GM12878 (cell line): ENCODE results near the gene CD2BP2. TPM values are rescaled to one million over a fixed set of nuclear protein-coding genes. Genes with fewer than 3 reads are reported as not detected.
"Not testable (repeated sequence)": the region's sequence is repeated elsewhere in the genome, so short reads cannot be mapped to it uniquely, and the experiment has no call there.

ENCODE experiments used
- ATAC-seq: fragments of 200-7000 bp; cut with Tn5 transposase; 3 replicates; pipeline ENCODE4 v1.9.1; 2020; ENCODE audit warnings: mild to moderate bottlenecking, moderate library complexity
- BruUV-seq: library from RNA; stranded (reverse); fragments of 400-500 nt; replicated peaks from 2 replicates; lab custom pipeline; 2021; lab: Mats Ljungman, UMichigan
- CTCF ChIA-PET: fragments of 300-600 bp; sonication (Branson Sonifier 250); formaldehyde crosslinking; extraction: SDS; loops from one replicate; lab custom pipeline; 2021; ENCODE audit warnings: inconsistent platforms; lab: Yijun Ruan, JAX
- POLR2A ChIA-PET: fragments of 350-600 bp; formaldehyde crosslinking; extraction: SDS; loops from one replicate; lab custom pipeline; 2021; ENCODE audit warnings: inconsistent platforms; lab: Charles Lee
- RAD21 ChIA-PET: fragments of 300-600 bp; sonication (Branson Sonifier 250); formaldehyde crosslinking; loops from one replicate; lab custom pipeline; 2023; ENCODE audit warnings: antibody characterized with exemption; ENCODE audit not compliant: unreplicated experiment; lab: Charles Lee
- SMC1A ChIA-PET: fragments of 300-600 bp; sonication (Branson Sonifier 250); formaldehyde crosslinking; loops from one replicate; lab custom pipeline; 2023; ENCODE audit not compliant: unreplicated experiment, uncharacterized antibody; lab: Charles Lee
- DNase-seq: peaks from one replicate; pipeline ENCODE4 v3.0.0-alpha.2; 2011; ENCODE audit warnings: low read depth, low spot score
- FAIRE-seq: peaks from 3 replicates; lab custom pipeline; 2011; peaks lifted over from hg19 to GRCh38; lab: Jason Lieb, UNC
- H2AFZ ChIP-seq: 2 replicates; pipeline ENCODE4 v1.6.0; 2011; ENCODE audit warnings: low read depth, low read length, control low read depth; ENCODE audit not compliant: control insufficient read depth
- H3K27ac ChIP-seq: 2 replicates; pipeline ENCODE4 v1.5.1; 2011; ENCODE audit warnings: control low read depth; ENCODE audit not compliant: control insufficient read depth, insufficient read depth
- H3K27me3 ChIP-seq, 2 experiments: replicated peaks in 1 of 2; 2 replicates each; pipeline versions ENCODE4 v1.6.0 to v1.6.1; 2011; ENCODE audit warnings: low read length in 1 of 2; ENCODE audit not compliant: control insufficient read depth in 2 of 2, insufficient read depth in 2 of 2
- H3K36me3 ChIP-seq, 2 experiments: 2 replicates each; pipeline ENCODE4 v1.5.1; 2011; ENCODE audit warnings: low read length in 1 of 2; ENCODE audit not compliant: control insufficient read depth in 2 of 2, insufficient read depth in 2 of 2
- H3K4me1 ChIP-seq: 2 replicates; pipeline ENCODE4 v1.6.1; 2011; ENCODE audit warnings: mild to moderate bottlenecking, low read length, moderate library complexity, mixed read lengths; ENCODE audit not compliant: control insufficient read depth, insufficient read depth
- H3K4me2 ChIP-seq: 2 replicates; pipeline ENCODE4 v1.6.0; 2011; ENCODE audit warnings: control low read depth; ENCODE audit not compliant: control insufficient read depth, insufficient read depth
- H3K4me3 ChIP-seq: fragments of 200-600 bp; sonication (generic); 2 replicates; pipeline ENCODE4 v1.5.1; 2016
- H3K79me2 ChIP-seq: 2 replicates; pipeline ENCODE4 v1.6.0; 2011; ENCODE audit warnings: low read length; ENCODE audit not compliant: control insufficient read depth, insufficient read depth
- H3K9ac ChIP-seq: 2 replicates; pipeline ENCODE4 v1.8.0; 2011; ENCODE audit warnings: low read length, control low read depth, mixed read lengths; ENCODE audit not compliant: control insufficient read depth, insufficient read depth
- H3K9me3 ChIP-seq: replicated peaks from 3 replicates; pipeline ENCODE4 v1.5.1; 2011; ENCODE audit warnings: mild to moderate bottlenecking, low read length; ENCODE audit not compliant: control insufficient read depth, insufficient read depth
- H4K20me1 ChIP-seq: 2 replicates; pipeline ENCODE4 v1.6.0; 2011; ENCODE audit not compliant: control insufficient read depth, insufficient read depth
- WGBS: methylation state at CpG from one replicate; pipeline ENCODE4 v1.1.6; 2016; ENCODE audit warnings: low lambda C conversion rate; ENCODE audit not compliant: insufficient replicate concordance, insufficient coverage; ENCODE audit errors: missing lambda C conversion rate; 5-methylcytosine and 5-hydroxymethylcytosine counted together
- in situ Hi-C: fragments of 300-500 bp; cut with MboI; formaldehyde crosslinking; loops from 9 replicates; pipeline ENCODE4 v1.14.3; 2018; ENCODE audit warnings: mixed read lengths
- intact Hi-C: fragments of 100-400 bp; cut with micrococcal nuclease; formaldehyde crosslinking; loops from one replicate; pipeline ENCODE4 v1.14.2; 2022; ENCODE audit not compliant: unreplicated experiment
- polyA plus RNA-seq, 11 experiments: library from polyadenylated mRNA; depleted of rRNA in 4 of 11; unstranded in 6 of 11; stranded (reverse) in 5 of 11; fragments of >200 nt; fragmentation: Nextera tagmentation in 4 of 11; fragmentation: Illumina TruSeq in 1 of 11; extraction: Ambion mirVana in 4 of 11; extraction: Trizol in 1 of 11; gene quantifications; 1 replicate in 1 of 11; 2 replicates in 10 of 11; pipeline versions ENCODE4 v1.2.1 to v1.2.3, GENCODE V29; 2011 to 2016; ENCODE audit warnings: inconsistent platforms in 2 of 11, missing spikeins in 2 of 11, low read depth in 1 of 11
- total RNA-seq, 4 experiments: library from RNA; depleted of rRNA in 3 of 4; stranded (reverse); fragments of >200 nt in 3 of 4; fragmentation: Illumina TruSeq in 1 of 4; extraction: Trizol in 1 of 4; gene quantifications; 2 replicates each; pipeline versions ENCODE4 v1.2.1 to v1.2.3, GENCODE V29; 2013 to 2021

The CD2BP2 gene
- total and polyA plus RNA-seq, 10 of the 15 experiments (the other 5 are each of a cell fraction or from before 2014, with no cell fraction given), result 3.3 to 47.9 (median 31.8) TPM

- H3K79me2 ChIP-seq, H3K27me3 ChIP-seq, H3K4me1 ChIP-seq, H3K4me3 ChIP-seq, H3K36me3 ChIP-seq, RAD21 ChIA-PET, CTCF ChIA-PET, FAIRE-seq, DNase-seq, SMC1A ChIA-PET, in situ Hi-C loops, H2AFZ ChIP-seq, H3K9ac ChIP-seq, intact Hi-C loops, POLR2A ChIA-PET, BruUV-seq, H3K9me3 ChIP-seq, H4K20me1 ChIP-seq, H3K4me2 ChIP-seq, H3K27ac ChIP-seq, ATAC-seq: not testable (repeated sequence)
- 100% methylated on average over 2 of the region's 4 CpGs for WGBS
These were observed 44.2 kb downstream of the CD2BP2 start for GRCh38 chr16:30310937-30311336.

GRCh38 chr16:30309255-30309654 is 45.9 kb downstream of the CD2BP2 start:
- CTCF ChIA-PET, H3K4me3 ChIP-seq, in situ Hi-C loops, DNase-seq, H3K36me3 ChIP-seq, RAD21 ChIA-PET, SMC1A ChIA-PET, H4K20me1 ChIP-seq, H2AFZ ChIP-seq, H3K27me3 ChIP-seq, FAIRE-seq, ATAC-seq, H3K9me3 ChIP-seq, H3K27ac ChIP-seq, intact Hi-C loops, POLR2A ChIA-PET, BruUV-seq, H3K9ac ChIP-seq, H3K79me2 ChIP-seq, H3K4me1 ChIP-seq: not testable (repeated sequence)
- 41% methylated on average over 5 of the region's 5 CpGs for WGBS
- 0 out of 2 replicates have a peak overlapping the region, but pooled peaks have one; percentile 25 for H3K4me2 ChIP-seq

Other genes with a start within 250 kb of the CD2BP2 start
Only the 7 nearest of the 20 such genes appear.
- gene TBC1D10B, start 15.2 kb upstream of the CD2BP2 start, total RNA-seq (2014; rRNA removed), result 19.5 and 25.5 TPM in 2 replicates
- gene TBC1D10B, start 15.2 kb upstream of the CD2BP2 start, total RNA-seq (2014; rRNA removed; fragmentation: Illumina TruSeq; extraction: Trizol), result 11.5 TPM in 2 replicates
- gene TBC1D10B, start 15.2 kb upstream of the CD2BP2 start, total RNA-seq (2021), result 44.0 and 51.2 TPM in 2 replicates
- 6.4 and 11.4 TPM in 2 replicates for gene TBC1D10B, start 15.2 kb upstream of the CD2BP2 start, polyA plus RNA-seq (2011; rRNA removed)
- gene TBC1D10B, start 15.2 kb upstream of the CD2BP2 start, polyA plus RNA-seq (2014; fragmentation: Illumina TruSeq; extraction: Trizol), result 15.7 and 19.0 TPM in 2 replicates
- gene TBC1D10B, start 15.2 kb upstream of the CD2BP2 start, polyA plus RNA-seq (2014; fragmentation: Nextera tagmentation; extraction: Ambion mirVana), result 1 to 10 TPM; 2.2 to 4.4 TPM
- gene TBC1D10B, start 15.2 kb upstream of the CD2BP2 start, polyA plus RNA-seq (2014; rRNA removed), result 26.2 and 30.7 TPM in 2 replicates
- 10 to 100 TPM in 1 of 2 experiments, 1 to 10 TPM in 1; 6.9 to 11.6 TPM for gene TBC1D10B, start 15.2 kb upstream of the CD2BP2 start, polyA plus RNA-seq (2016; fragmentation: Nextera tagmentation; extraction: Ambion mirVana)
- not detected in 2 replicates for gene MYL11, start 19.5 kb upstream of the CD2BP2 start, total RNA-seq (2014; rRNA removed)
- gene MYL11, start 19.5 kb upstream of the CD2BP2 start, total RNA-seq (2014; rRNA removed; fragmentation: Illumina TruSeq; extraction: Trizol), result not detected in 2 replicates
- gene MYL11, start 19.5 kb upstream of the CD2BP2 start, total RNA-seq (2021), result not detected in 2 replicates
- 0.61 TPM in 1 of 2 replicates, not detected in the other for gene MYL11, start 19.5 kb upstream of the CD2BP2 start, polyA plus RNA-seq (2011; rRNA removed)
- gene MYL11, start 19.5 kb upstream of the CD2BP2 start, polyA plus RNA-seq (2014; fragmentation: Illumina TruSeq; extraction: Trizol), result 1.2 TPM in 1 of 2 replicates, not detected in the other
- gene MYL11, start 19.5 kb upstream of the CD2BP2 start, polyA plus RNA-seq (2014; fragmentation: Nextera tagmentation; extraction: Ambion mirVana), result under 1 TPM in 1 of 2 experiments, not detected in 1; 0.79 TPM
- gene MYL11, start 19.5 kb upstream of the CD2BP2 start, polyA plus RNA-seq (2014; rRNA removed), result 0.19 and 2.5 TPM in 2 replicates
- gene MYL11, start 19.5 kb upstream of the CD2BP2 start, polyA plus RNA-seq (2016; fragmentation: Nextera tagmentation; extraction: Ambion mirVana), result under 1 TPM in 1 of 2 experiments, not detected in 1; 0.33 TPM
- 85.4 and 89.7 TPM in 2 replicates for gene SEPTIN1, start 27.3 kb upstream of the CD2BP2 start, total RNA-seq (2014; rRNA removed)
- 47.7 and 52.6 TPM in 2 replicates for gene SEPTIN1, start 27.3 kb upstream of the CD2BP2 start, total RNA-seq (2014; rRNA removed; fragmentation: Illumina TruSeq; extraction: Trizol)
- gene SEPTIN1, start 27.3 kb upstream of the CD2BP2 start, total RNA-seq (2021), result 124 and 125 TPM in 2 replicates
- gene SEPTIN1, start 27.3 kb upstream of the CD2BP2 start, polyA plus RNA-seq (2011; rRNA removed), result 42.5 and 62.5 TPM in 2 replicates
- 85.0 and 130 TPM in 2 replicates for gene SEPTIN1, start 27.3 kb upstream of the CD2BP2 start, polyA plus RNA-seq (2014; fragmentation: Illumina TruSeq; extraction: Trizol)
- 10 to 100 TPM in 1 of 2 experiments, 1 to 10 TPM in 1; 2.8 to 16.0 TPM for gene SEPTIN1, start 27.3 kb upstream of the CD2BP2 start, polyA plus RNA-seq (2014; fragmentation: Nextera tagmentation; extraction: Ambion mirVana)
- 98.4 and 124 TPM in 2 replicates for gene SEPTIN1, start 27.3 kb upstream of the CD2BP2 start, polyA plus RNA-seq (2014; rRNA removed)
- gene SEPTIN1, start 27.3 kb upstream of the CD2BP2 start, polyA plus RNA-seq (2016; fragmentation: Nextera tagmentation; extraction: Ambion mirVana), result 100 to 1,000 TPM; 147 to 153 TPM
- gene ZNF48, start 40.1 kb upstream of the CD2BP2 start, total RNA-seq (2014; rRNA removed), result 10.5 and 10.6 TPM in 2 replicates
- gene ZNF48, start 40.1 kb upstream of the CD2BP2 start, total RNA-seq (2014; rRNA removed; fragmentation: Illumina TruSeq; extraction: Trizol), result 6.4 and 6.6 TPM in 2 replicates
- gene ZNF48, start 40.1 kb upstream of the CD2BP2 start, total RNA-seq (2021), result 11.1 and 12.0 TPM in 2 replicates
- gene ZNF48, start 40.1 kb upstream of the CD2BP2 start, polyA plus RNA-seq (2011; rRNA removed), result 3.2 and 4.0 TPM in 2 replicates
- 1.3 and 4.5 TPM in 2 replicates for gene ZNF48, start 40.1 kb upstream of the CD2BP2 start, polyA plus RNA-seq (2014; fragmentation: Illumina TruSeq; extraction: Trizol)
- gene ZNF48, start 40.1 kb upstream of the CD2BP2 start, polyA plus RNA-seq (2014; fragmentation: Nextera tagmentation; extraction: Ambion mirVana), result 1 to 10 TPM in 1 of 2 experiments, under 1 TPM in 1; 0.14 to 1.0 TPM
- gene ZNF48, start 40.1 kb upstream of the CD2BP2 start, polyA plus RNA-seq (2014; rRNA removed), result 7.0 and 8.6 TPM in 2 replicates
- gene ZNF48, start 40.1 kb upstream of the CD2BP2 start, polyA plus RNA-seq (2016; fragmentation: Nextera tagmentation; extraction: Ambion mirVana), result 1 to 10 TPM in 1 of 2 experiments, under 1 TPM in 1; 0.88 to 1.2 TPM
- 4.9 and 6.2 TPM in 2 replicates for gene ZNF771, start 52.3 kb upstream of the CD2BP2 start, total RNA-seq (2014; rRNA removed)
- gene ZNF771, start 52.3 kb upstream of the CD2BP2 start, total RNA-seq (2014; rRNA removed; fragmentation: Illumina TruSeq; extraction: Trizol), result 1.7 and 2.2 TPM in 2 replicates
- gene ZNF771, start 52.3 kb upstream of the CD2BP2 start, total RNA-seq (2021), result 5.2 and 5.4 TPM in 2 replicates
- gene ZNF771, start 52.3 kb upstream of the CD2BP2 start, polyA plus RNA-seq (2011; rRNA removed), result 1.9 and 2.3 TPM in 2 replicates
- gene ZNF771, start 52.3 kb upstream of the CD2BP2 start, polyA plus RNA-seq (2014; fragmentation: Illumina TruSeq; extraction: Trizol), result 0.62 and 1.0 TPM in 2 replicates
- gene ZNF771, start 52.3 kb upstream of the CD2BP2 start, polyA plus RNA-seq (2014; fragmentation: Nextera tagmentation; extraction: Ambion mirVana), result 1 to 10 TPM in 1 of 2 experiments, under 1 TPM in 1; 0.98 to 2.0 TPM
- gene ZNF771, start 52.3 kb upstream of the CD2BP2 start, polyA plus RNA-seq (2014; rRNA removed), result 5.1 and 6.9 TPM in 2 replicates
- gene ZNF771, start 52.3 kb upstream of the CD2BP2 start, polyA plus RNA-seq (2016; fragmentation: Nextera tagmentation; extraction: Ambion mirVana), result 1 to 10 TPM; 5.7 to 7.6 TPM
- gene DCTPP1, start 74.7 kb upstream of the CD2BP2 start, total RNA-seq (2014; rRNA removed), result 82.2 and 93.4 TPM in 2 replicates
- gene DCTPP1, start 74.7 kb upstream of the CD2BP2 start, total RNA-seq (2014; rRNA removed; fragmentation: Illumina TruSeq; extraction: Trizol), result 64.3 and 72.1 TPM in 2 replicates
- gene DCTPP1, start 74.7 kb upstream of the CD2BP2 start, total RNA-seq (2021), result 151 and 157 TPM in 2 replicates
- 142 and 183 TPM in 2 replicates for gene DCTPP1, start 74.7 kb upstream of the CD2BP2 start, polyA plus RNA-seq (2011; rRNA removed)
- gene DCTPP1, start 74.7 kb upstream of the CD2BP2 start, polyA plus RNA-seq (2014; fragmentation: Illumina TruSeq; extraction: Trizol), result 88.1 and 117 TPM in 2 replicates
- 100 to 1,000 TPM in 1 of 2 experiments, 10 to 100 TPM in 1; 76.6 to 162 TPM for gene DCTPP1, start 74.7 kb upstream of the CD2BP2 start, polyA plus RNA-seq (2014; fragmentation: Nextera tagmentation; extraction: Ambion mirVana)
- 173 and 179 TPM in 2 replicates for gene DCTPP1, start 74.7 kb upstream of the CD2BP2 start, polyA plus RNA-seq (2014; rRNA removed)
- gene DCTPP1, start 74.7 kb upstream of the CD2BP2 start, polyA plus RNA-seq (2016; fragmentation: Nextera tagmentation; extraction: Ambion mirVana), result 100 to 1,000 TPM; 255 to 266 TPM
- gene SEPHS2, start 90.6 kb upstream of the CD2BP2 start, total RNA-seq (2014; rRNA removed), result 33.5 and 40.8 TPM in 2 replicates
- 36.3 and 38.9 TPM in 2 replicates for gene SEPHS2, start 90.6 kb upstream of the CD2BP2 start, total RNA-seq (2014; rRNA removed; fragmentation: Illumina TruSeq; extraction: Trizol)
- 85.9 and 86.2 TPM in 2 replicates for gene SEPHS2, start 90.6 kb upstream of the CD2BP2 start, total RNA-seq (2021)
- gene SEPHS2, start 90.6 kb upstream of the CD2BP2 start, polyA plus RNA-seq (2011; rRNA removed), result 94.3 and 102 TPM in 2 replicates
- gene SEPHS2, start 90.6 kb upstream of the CD2BP2 start, polyA plus RNA-seq (2014; fragmentation: Illumina TruSeq; extraction: Trizol), result 69.9 and 80.6 TPM in 2 replicates
- gene SEPHS2, start 90.6 kb upstream of the CD2BP2 start, polyA plus RNA-seq (2014; fragmentation: Nextera tagmentation; extraction: Ambion mirVana), result 10 to 100 TPM; 21.6 to 37.4 TPM
- 76.4 and 76.5 TPM in 2 replicates for gene SEPHS2, start 90.6 kb upstream of the CD2BP2 start, polyA plus RNA-seq (2014; rRNA removed)
- gene SEPHS2, start 90.6 kb upstream of the CD2BP2 start, polyA plus RNA-seq (2016; fragmentation: Nextera tagmentation; extraction: Ambion mirVana), result 10 to 100 TPM; 75.9 to 99.8 TPM